ENCODE data around the gene PFN3. TPM values are rescaled to one million over a fixed set of nuclear protein-coding genes. Genes with fewer than 3 reads are reported as not detected.

PFN3 gene
- total and polyA plus RNA-seq, 2 of the 4 experiments (the other 2 are of a cell fraction), result not detected

- TF ChIP-seq MAZ (IDR thresholded peaks at IDR 0.05; ENCODE audit: borderline replicate concordance, low read depth, low read length), result no peak
- TF ChIP-seq CEBPB (IDR thresholded peaks at IDR 0.05; ENCODE audit: low read depth, low read length), result no peak
- no peak for TF ChIP-seq USF2 (IDR thresholded peaks at IDR 0.05; ENCODE audit: low read depth, low read length)
Measured at GRCh38 chr5:177427211-177427822, 26.9 kb upstream of the PFN3 start (continued).

Measured in IMR-90 (cell line).